Measurements from ENCODE around the gene COMMD9. TPM values are rescaled to one million over a fixed set of nuclear protein-coding genes. Genes with fewer than 3 reads are reported as not detected.

Gene COMMD9
- total RNA-seq, 1 donor from 2014 or later: 39.7 TPM

GRCh38 chr11:36240173-36240572 lies 49.1 kb downstream of the COMMD9 start:
- Mint-ChIP-seq H3K4me3 (no peak overlapping the region), H3K36me3 (ENCODE audit: low read depth) (no peaks in the 10 kb centered on the region), H3K27ac (no peak overlapping the region), H3K27me3 (ENCODE audit: insufficient read depth) (peaks cover 4% of the 10 kb centered on the region), H3K4me1 (ENCODE audit: low read depth) (no peaks in the 10 kb centered on the region), H3K9me3 (no peaks in the 10 kb centered on the region)
- intact Hi-C loops (cut with micrococcal nuclease): no loop called here
- no peak for DNase-seq (ENCODE audit: low spot score)

GRCh38 chr11:36239636-36240035 lies 49.6 kb downstream of the COMMD9 start:
- no peak for DNase-seq (ENCODE audit: low spot score)
- no peaks in the 10 kb centered on the region for H3K27me3 Mint-ChIP-seq (ENCODE audit: insufficient read depth)
- no peak overlapping the region for H3K27ac Mint-ChIP-seq

GRCh38 chr11:36238881-36239280 lies 50.3 kb downstream of the COMMD9 start:
- intact Hi-C loops (cut with micrococcal nuclease): no loop called here
- Mint-ChIP-seq H3K36me3 (ENCODE audit: low read depth) (no peaks in the 10 kb centered on the region), H3K9me3 (no peaks in the 10 kb centered on the region), H3K27ac (no peak overlapping the region), H3K27me3 (ENCODE audit: insufficient read depth) (no peaks in the 10 kb centered on the region), H3K4me1 (ENCODE audit: low read depth) (no peaks in the 10 kb centered on the region), H3K4me3 (no peak overlapping the region)
- no peak for DNase-seq (ENCODE audit: low spot score)

More at GRCh38 chr11:36239636-36240035, 49.6 kb downstream of the COMMD9 start:
- intact Hi-C loops (cut with micrococcal nuclease): no loop called here
- no peak overlapping the region for H3K4me3 Mint-ChIP-seq
- H3K4me1 Mint-ChIP-seq (ENCODE audit: low read depth): no peaks in the 10 kb centered on the region
- no peaks in the 10 kb centered on the region for H3K9me3 Mint-ChIP-seq
- no peaks in the 10 kb centered on the region for H3K36me3 Mint-ChIP-seq (ENCODE audit: low read depth)

- no peaks in the 10 kb centered on the region for H3K36me3 Mint-ChIP-seq (ENCODE audit: low read depth)
- no peak overlapping the region for H3K27ac Mint-ChIP-seq
- no peaks in the 10 kb centered on the region for H3K27me3 Mint-ChIP-seq (ENCODE audit: insufficient read depth)
- intact Hi-C loops (cut with micrococcal nuclease): no loop called here
- H3K4me3 Mint-ChIP-seq: no peak overlapping the region
- no peaks in the 10 kb centered on the region for H3K9me3 Mint-ChIP-seq
- H3K4me1 Mint-ChIP-seq (ENCODE audit: low read depth): no peaks in the 10 kb centered on the region
- no peak for DNase-seq (ENCODE audit: low spot score)
Observed at GRCh38 chr11:36238036-36238631, 51.1 kb downstream of the COMMD9 start.

GRCh38 chr11:36237391-36237790 lies 51.8 kb downstream of the COMMD9 start:
- Mint-ChIP-seq H3K4me3 (no peak overlapping the region), H3K9me3 (no peaks in the 10 kb centered on the region), H3K36me3 (ENCODE audit: low read depth) (no peaks in the 10 kb centered on the region), H3K27ac (no peak overlapping the region), H3K27me3 (ENCODE audit: insufficient read depth) (no peaks in the 10 kb centered on the region), H3K4me1 (ENCODE audit: low read depth) (no peaks in the 10 kb centered on the region)
- intact Hi-C loops (cut with micrococcal nuclease): no loop called here
- DNase-seq (ENCODE audit: low spot score): no peak

- Mint-ChIP-seq H3K36me3 (ENCODE audit: low read depth) (no peaks in the 10 kb centered on the region), H3K9me3 (no peaks in the 10 kb centered on the region), H3K27ac (no peak overlapping the region), H3K4me3 (no peak overlapping the region), H3K4me1 (ENCODE audit: low read depth) (no peaks in the 10 kb centered on the region), H3K27me3 (ENCODE audit: insufficient read depth) (no peaks in the 10 kb centered on the region)
- intact Hi-C loops (cut with micrococcal nuclease): no loop called here
- no peak for DNase-seq (ENCODE audit: low spot score)
Observed at GRCh38 chr11:36235750-36236149, 53.5 kb downstream of the COMMD9 start.

DNA sequence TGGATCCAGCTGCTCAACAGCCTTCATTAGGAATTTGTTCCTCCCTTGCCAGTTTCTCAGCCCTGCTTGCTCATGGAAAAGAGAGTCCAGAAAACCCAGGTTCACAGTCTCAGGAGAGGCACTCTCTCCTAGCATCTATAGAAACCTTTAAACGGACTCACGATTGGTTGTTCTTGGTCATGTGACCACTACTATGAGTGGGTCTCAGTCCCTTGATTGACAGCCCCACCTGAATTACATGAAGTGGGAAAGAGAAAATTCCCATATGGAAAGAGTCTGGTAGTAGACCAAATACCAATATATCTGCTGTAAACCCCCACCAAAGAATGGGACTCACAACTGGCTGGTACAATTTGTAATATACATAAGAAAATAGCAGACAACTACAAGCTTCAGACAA lies 54.4 kb downstream of the COMMD9 start:
- no peaks in the 10 kb centered on the region for H3K36me3 Mint-ChIP-seq (ENCODE audit: low read depth)
- H3K9me3 Mint-ChIP-seq: no peaks in the 10 kb centered on the region
- intact Hi-C loops (cut with micrococcal nuclease): no loop called here
- H3K4me1 Mint-ChIP-seq (ENCODE audit: low read depth): no peaks in the 10 kb centered on the region
- no peak overlapping the region for H3K4me3 Mint-ChIP-seq
- DNase-seq (ENCODE audit: low spot score): no peak
- H3K27me3 Mint-ChIP-seq (ENCODE audit: insufficient read depth): no peaks in the 10 kb centered on the region
- no peak overlapping the region for H3K27ac Mint-ChIP-seq

- no peak for DNase-seq (ENCODE audit: low spot score)
- Mint-ChIP-seq H3K27me3 (ENCODE audit: insufficient read depth) (no peaks in the 10 kb centered on the region), H3K4me3 (no peak overlapping the region), H3K27ac (no peak overlapping the region), H3K9me3 (no peaks in the 10 kb centered on the region), H3K36me3 (ENCODE audit: low read depth) (no peaks in the 10 kb centered on the region), H3K4me1 (ENCODE audit: low read depth) (no peaks in the 10 kb centered on the region)
- intact Hi-C loops (cut with micrococcal nuclease): no loop called here
Observed at GRCh38 chr11:36233204-36233603, 56.0 kb downstream of the COMMD9 start.

- intact Hi-C loops (cut with micrococcal nuclease): no loop called here
- Mint-ChIP-seq H3K27ac (no peak overlapping the region), H3K4me3 (no peak overlapping the region), H3K4me1 (ENCODE audit: low read depth) (no peaks in the 10 kb centered on the region), H3K27me3 (ENCODE audit: insufficient read depth) (no peaks in the 10 kb centered on the region), H3K9me3 (no peaks in the 10 kb centered on the region), H3K36me3 (ENCODE audit: low read depth) (no peaks in the 10 kb centered on the region)
- no peak for DNase-seq (ENCODE audit: low spot score)
Observed at GRCh38 chr11:36230779-36231699, 58.2 kb downstream of the COMMD9 start.

- H3K9me3 Mint-ChIP-seq: no peaks in the 10 kb centered on the region
- no peak for DNase-seq (ENCODE audit: low spot score)
- no peak overlapping the region for H3K27ac Mint-ChIP-seq
- no peaks in the 10 kb centered on the region for H3K4me1 Mint-ChIP-seq (ENCODE audit: low read depth)
- H3K27me3 Mint-ChIP-seq (ENCODE audit: insufficient read depth): no peaks in the 10 kb centered on the region
- intact Hi-C loops (cut with micrococcal nuclease): no loop called here
- H3K4me3 Mint-ChIP-seq: no peak overlapping the region
- H3K36me3 Mint-ChIP-seq (ENCODE audit: low read depth): no peaks in the 10 kb centered on the region
Observed at GRCh38 chr11:36229091-36229705, 60.0 kb downstream of the COMMD9 start.

DNA sequence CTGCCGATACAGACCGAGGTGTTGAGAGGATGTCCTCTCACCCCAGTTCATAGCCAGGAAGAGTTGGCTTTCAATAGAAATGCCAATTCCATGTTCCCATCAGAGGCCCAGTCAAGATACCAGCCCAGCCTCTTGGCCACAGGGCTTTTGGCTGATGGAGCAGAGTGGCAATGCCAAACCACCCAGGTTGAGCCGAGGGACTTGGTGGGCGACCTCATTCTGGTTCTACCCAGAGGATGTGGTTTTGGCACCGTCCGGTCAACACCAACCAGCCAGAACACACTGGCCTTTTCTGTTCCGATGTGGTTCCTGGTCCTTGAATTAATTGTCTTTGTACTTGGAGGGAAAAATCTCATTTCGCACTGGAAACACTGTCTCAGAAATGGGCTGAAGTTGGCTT lies 60.5 kb downstream of the COMMD9 start:
- Mint-ChIP-seq H3K9me3 (no peaks in the 10 kb centered on the region), H3K27me3 (ENCODE audit: insufficient read depth) (no peaks in the 10 kb centered on the region), H3K27ac (no peak overlapping the region), H3K4me1 (ENCODE audit: low read depth) (no peaks in the 10 kb centered on the region), H3K36me3 (ENCODE audit: low read depth) (no peaks in the 10 kb centered on the region), H3K4me3 (no peak overlapping the region)
- DNase-seq (ENCODE audit: low spot score): no peak
- intact Hi-C loops (cut with micrococcal nuclease): no loop called here

DNA sequence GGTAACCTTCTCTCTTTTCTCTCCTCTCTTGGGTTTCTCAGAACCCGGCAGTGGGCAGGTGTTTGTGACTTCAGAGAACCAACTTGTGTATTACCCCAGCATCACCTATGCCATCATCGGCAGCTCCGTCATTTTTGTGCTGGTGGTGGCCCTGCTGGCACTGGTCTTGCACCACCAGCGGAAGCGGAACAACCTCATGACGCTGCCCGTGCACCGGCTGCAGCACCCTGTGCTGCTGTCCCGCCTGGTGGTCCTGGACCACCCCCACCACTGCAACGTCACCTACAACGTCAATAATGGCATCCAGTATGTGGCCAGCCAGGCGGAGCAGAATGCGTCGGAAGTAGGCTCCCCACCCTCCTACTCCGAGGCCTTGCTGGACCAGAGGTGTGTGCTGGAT lies 62.2 kb downstream of the COMMD9 start:
- Mint-ChIP-seq H3K36me3 (ENCODE audit: low read depth) (no peaks in the 10 kb centered on the region), H3K27ac (no peak overlapping the region), H3K4me3 (no peak overlapping the region), H3K4me1 (ENCODE audit: low read depth) (no peaks in the 10 kb centered on the region), H3K27me3 (ENCODE audit: insufficient read depth) (no peaks in the 10 kb centered on the region), H3K9me3 (no peaks in the 10 kb centered on the region)
- no peak for DNase-seq (ENCODE audit: low spot score)
- intact Hi-C loops (cut with micrococcal nuclease): no loop called here

DNA sequence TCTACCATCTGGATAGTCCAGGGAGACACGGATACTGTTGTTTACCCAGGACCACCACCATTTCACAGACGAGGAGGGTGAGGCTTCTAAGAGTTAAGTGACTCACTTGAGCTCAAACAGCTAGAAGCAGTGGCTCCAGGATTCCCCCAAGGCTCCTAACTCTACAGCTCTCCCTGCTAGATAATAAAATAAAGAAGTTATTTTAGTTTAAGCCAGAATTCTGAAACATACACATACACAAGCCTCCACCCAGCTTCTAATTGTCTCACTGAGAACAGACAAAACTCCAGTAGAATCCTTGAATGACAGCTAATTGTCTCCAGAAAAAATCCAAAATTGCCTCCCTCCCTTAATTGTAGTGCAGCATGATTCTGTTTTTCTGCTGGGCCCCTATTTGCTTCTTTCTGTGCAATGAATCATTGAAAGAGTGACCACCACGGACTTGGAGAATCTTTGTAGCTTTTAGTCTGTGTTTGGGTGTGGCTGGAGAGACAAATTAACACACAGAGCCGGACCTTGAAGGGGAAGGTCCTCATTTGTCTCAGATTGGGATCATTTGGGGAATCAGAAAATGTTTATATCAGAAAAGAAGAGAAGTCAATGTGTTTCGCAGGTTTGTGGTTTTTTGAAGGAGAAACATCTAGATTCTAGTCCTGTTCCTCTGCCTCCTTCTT lies 64.9 kb downstream of the COMMD9 start:
- H3K27ac Mint-ChIP-seq: no peak overlapping the region
- H3K36me3 Mint-ChIP-seq (ENCODE audit: low read depth): no peaks in the 10 kb centered on the region
- H3K27me3 Mint-ChIP-seq (ENCODE audit: insufficient read depth): no peaks in the 10 kb centered on the region
- H3K4me3 Mint-ChIP-seq: no peak overlapping the region
- intact Hi-C loops (cut with micrococcal nuclease): no loop called here
- H3K4me1 Mint-ChIP-seq (ENCODE audit: low read depth): no peaks in the 10 kb centered on the region
- peaks cover 13% of the 10 kb centered on the region for H3K9me3 Mint-ChIP-seq
- no peak for DNase-seq (ENCODE audit: low spot score)

Measured in activated T-helper 1 cell treated with anti-CD3 and anti-CD28 coated beads, Interleukin-12 subunit alpha, Interleukin-12 subunit beta, Interleukin-2, Interleukin-4 antibody, amounts not matched to agents 30 ng/mL and 10 ng/mL and 1 ng/mL, durations not matched to agents 14 hours and 24 hours and 36 hours (primary cell).